PC-3 (cell line): ENCODE measurements around the gene DACT2. TPM values are rescaled to one million over a fixed set of nuclear protein-coding genes. Genes with fewer than 3 reads are reported as not detected.

Source experiments
- ATAC-seq: fragments of 200-7000 bp; cut with Tn5 transposase; 2 replicates; pipeline ENCODE4 v1.9.1; 2020; ENCODE audit warnings: mild to moderate bottlenecking, moderate library complexity
- BruUV-seq: library from RNA; stranded (reverse); fragments of 400-500 nt; replicated peaks from 2 replicates; lab custom pipeline; 2021; lab: Mats Ljungman, UMichigan
- CTCF ChIA-PET: fragments of 300-600 bp; sonication (Branson Sonifier 250); formaldehyde crosslinking; loops from one replicate; lab custom pipeline; 2022; ENCODE audit warnings: antibody characterized with exemption; lab: Charles Lee
- POLR2A ChIA-PET: fragments of 300-600 bp; sonication (Branson Sonifier 250); formaldehyde crosslinking; loops from one replicate; lab custom pipeline; 2022; ENCODE audit warnings: antibody characterized with exemption; ENCODE audit not compliant: unreplicated experiment; lab: Charles Lee
- DNase-seq: peaks from one replicate; pipeline ENCODE4 v3.0.0-alpha.2; 2015
- H2AFZ ChIP-seq: fragments of 300-600 bp; sonication (generic); 2 replicates; pipeline ENCODE4 v1.6.0; 2016; ENCODE audit warnings: antibody characterized with exemption, low read length
- H3F3A ChIP-seq: fragments of 300-600 bp; sonication (generic); one replicate; pipeline ENCODE4 v1.6.0; 2017; ENCODE audit warnings: antibody characterized with exemption, low read length, control low read depth, mild to moderate bottlenecking; ENCODE audit not compliant: unreplicated experiment
- H3K27ac ChIP-seq: fragments of 300-600 bp; sonication (generic); 2 replicates; pipeline ENCODE4 v1.5.1; 2016; ENCODE audit warnings: mild to moderate bottlenecking, low read length
- H3K27me3 ChIP-seq: fragments of 300-600 bp; sonication (generic); 2 replicates; pipeline ENCODE4 v1.6.1; 2016; ENCODE audit warnings: low read length, mixed read lengths
- H3K36me3 ChIP-seq: fragments of 300-600 bp; sonication (generic); 2 replicates; pipeline ENCODE4 v1.6.1; 2016; ENCODE audit warnings: low read depth, mixed run types, low read length, mixed read lengths
- H3K4me1 ChIP-seq: fragments of 300-600 bp; sonication (generic); 2 replicates; pipeline ENCODE4 v1.5.1; 2016; ENCODE audit warnings: low read length; ENCODE audit not compliant: insufficient read depth
- H3K4me2 ChIP-seq: fragments of 300-600 bp; sonication (generic); 2 replicates; pipeline ENCODE4 v1.6.0; 2016; ENCODE audit warnings: low read length
- H3K4me3 ChIP-seq: fragments of 300-600 bp; sonication (generic); 2 replicates; pipeline ENCODE4 v1.5.1; 2016; ENCODE audit warnings: mild to moderate bottlenecking, low read length, mixed read lengths
- H3K79me2 ChIP-seq: fragments of 300-600 bp; sonication (generic); 2 replicates; pipeline ENCODE4 v1.6.1; 2017; ENCODE audit warnings: low read length, mixed read lengths
- H3K9ac ChIP-seq: fragments of 300-600 bp; sonication (generic); 2 replicates; pipeline ENCODE4 v1.6.0; 2016; ENCODE audit warnings: mild to moderate bottlenecking, low read length
- H3K9me2 ChIP-seq: fragments of 300-600 bp; sonication (generic); replicated peaks from 2 replicates; pipeline ENCODE4 v1.6.1; 2016; ENCODE audit warnings: mixed run types, low read length, mixed read lengths
- H3K9me3 ChIP-seq: fragments of 300-600 bp; sonication (generic); 2 replicates; pipeline ENCODE4 v1.6.1; 2016; ENCODE audit warnings: low read length, mixed read lengths
- H4K20me1 ChIP-seq: fragments of 300-600 bp; sonication (generic); 2 replicates; pipeline ENCODE4 v1.6.1; 2016; ENCODE audit warnings: low read length, mixed read lengths
- EZH2 ChIP-seq: fragments of 300-600 bp; sonication (generic); IDR thresholded peaks from one replicate; pipeline ENCODE4 v1.6.1; 2017; ENCODE audit warnings: antibody characterized with exemption, mild to moderate bottlenecking, low read length; ENCODE audit not compliant: unreplicated experiment
- EZH2phosphoT487 ChIP-seq: fragments of 300-600 bp; sonication (generic); IDR thresholded peaks from 2 replicates; pipeline ENCODE4 v1.6.1; 2018; ENCODE audit warnings: mild to moderate bottlenecking, antibody characterized with exemption, low read length, borderline replicate concordance
- intact Hi-C: fragments of 100-400 bp; cut with micrococcal nuclease; formaldehyde crosslinking; loops from 2 replicates; pipeline ENCODE4 v1.9.0; 2023
- total RNA-seq: library from RNA; depleted of rRNA; stranded (reverse); fragments of >200 nt; gene quantifications from 2 replicates; pipeline ENCODE4 v1.2.3, GENCODE V29; 2014
- TF ChIP-seq, protein P1 (sequence below): fragments of 300-600 bp; sonication (generic); conservative IDR thresholded peaks from 2 replicates; pipeline ENCODE4 v1.5.1; 2017; ENCODE audit warnings: antibody characterized with exemption, low read depth, mild to moderate bottlenecking, low read length

DACT2 gene
- total RNA-seq, 1 experiment from 2014 or later, result not detected

- DNase-seq (no peak), ATAC-seq (no peak)
- H4K20me1 ChIP-seq, result no peaks in the 10 kb centered on the region
- no peak overlapping the region for H3K27ac ChIP-seq
- no peak overlapping the region for H3K4me2 ChIP-seq
- H3K9me2 ChIP-seq, result no peaks in the 10 kb centered on the region
- no peaks in the 10 kb centered on the region for H3K79me2 ChIP-seq
- ChIA-PET POLR2A (no interaction called here), CTCF (no interaction called here)
- H3K4me3 ChIP-seq, result no peak overlapping the region
- TF ChIP-seq, protein P1, sequence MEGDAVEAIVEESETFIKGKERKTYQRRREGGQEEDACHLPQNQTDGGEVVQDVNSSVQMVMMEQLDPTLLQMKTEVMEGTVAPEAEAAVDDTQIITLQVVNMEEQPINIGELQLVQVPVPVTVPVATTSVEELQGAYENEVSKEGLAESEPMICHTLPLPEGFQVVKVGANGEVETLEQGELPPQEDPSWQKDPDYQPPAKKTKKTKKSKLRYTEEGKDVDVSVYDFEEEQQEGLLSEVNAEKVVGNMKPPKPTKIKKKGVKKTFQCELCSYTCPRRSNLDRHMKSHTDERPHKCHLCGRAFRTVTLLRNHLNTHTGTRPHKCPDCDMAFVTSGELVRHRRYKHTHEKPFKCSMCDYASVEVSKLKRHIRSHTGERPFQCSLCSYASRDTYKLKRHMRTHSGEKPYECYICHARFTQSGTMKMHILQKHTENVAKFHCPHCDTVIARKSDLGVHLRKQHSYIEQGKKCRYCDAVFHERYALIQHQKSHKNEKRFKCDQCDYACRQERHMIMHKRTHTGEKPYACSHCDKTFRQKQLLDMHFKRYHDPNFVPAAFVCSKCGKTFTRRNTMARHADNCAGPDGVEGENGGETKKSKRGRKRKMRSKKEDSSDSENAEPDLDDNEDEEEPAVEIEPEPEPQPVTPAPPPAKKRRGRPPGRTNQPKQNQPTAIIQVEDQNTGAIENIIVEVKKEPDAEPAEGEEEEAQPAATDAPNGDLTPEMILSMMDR, result no peak
- TF ChIP-seq EZH2phosphoT487 (no peak), EZH2 (no peak)
- peaks cover 23% of the 10 kb centered on the region; the same call in 1 of the 2 replicates for H3K27me3 ChIP-seq
- no peak overlapping the region for H2AFZ ChIP-seq
- H3K9ac ChIP-seq, result no peak overlapping the region
- no peaks in the 10 kb centered on the region for H3K36me3 ChIP-seq
- H3K9me3 ChIP-seq, result no peaks in the 10 kb centered on the region
- intact Hi-C loops, result no loop called here
- no peaks in the 10 kb centered on the region for H3F3A ChIP-seq
- BruUV-seq, result no TSS peak
- H3K4me1 ChIP-seq, result no peaks in the 10 kb centered on the region
These were observed 46.0 kb upstream of the DACT2 start for GRCh38 chr6:168365422-168366165.

- Histone ChIP-seq H3F3A (no peaks in the 10 kb centered on the region), H4K20me1 (no peaks in the 10 kb centered on the region), H3K9ac (no peak overlapping the region), H3K4me3 (no peak overlapping the region), H3K79me2 (no peaks in the 10 kb centered on the region), H3K4me2 (no peak overlapping the region), H2AFZ (no peak overlapping the region), H3K9me3 (no peaks in the 10 kb centered on the region), H3K27ac (no peak overlapping the region), H3K9me2 (no peaks in the 10 kb centered on the region), H3K27me3 (peaks cover 22% of the 10 kb centered on the region; the same call in 1 of the 2 replicates), H3K36me3 (no peaks in the 10 kb centered on the region), H3K4me1 (no peaks in the 10 kb centered on the region)
- DNase-seq (no peak), ATAC-seq (no peak)
- TF ChIP-seq, protein P1, result no peak
- TF ChIP-seq EZH2phosphoT487 (no peak), EZH2 (no peak)
- CTCF ChIA-PET, result no interaction called here
- intact Hi-C loops, result no loop called here
- POLR2A ChIA-PET, result no interaction called here
- BruUV-seq, result no TSS peak
These were observed 45.3 kb upstream of the DACT2 start for GRCh38 chr6:168364793-168365421.
